Right atrium auricular region (tissue), 2 donors: ENCODE results near the gene TMEM132C. TPM values are rescaled to one million over a fixed set of nuclear protein-coding genes. Genes with fewer than 3 reads are reported as not detected.

Source experiments
- DNase-seq: peaks from one replicate; pipeline ENCODE4 v3.0.0-alpha.2; 2019; ENCODE audit warnings: low spot score
- H3K27ac ChIP-seq, 2 donors: fragments of 200-600 bp; sonication (generic); 1 replicate in 1 of 2; 2 replicates in 1 of 2; pipeline ENCODE4 v1.5.1; 2016 to 2019
- H3K27me3 ChIP-seq, 2 donors: fragments of 200-600 bp; sonication (generic); one replicate each; pipeline versions ENCODE4 v1.5.1 to v1.6.0; 2017 to 2019
- H3K36me3 ChIP-seq: fragments of 200-600 bp; sonication (generic); one replicate; pipeline ENCODE4 v1.5.1; 2016
- H3K4me1 ChIP-seq, 2 donors: fragments of 200-600 bp; sonication (generic); one replicate each; pipeline versions ENCODE4 v1.5.1 to v1.6.0; 2017 to 2019
- H3K4me3 ChIP-seq, 2 donors: fragments of 200-600 bp; sonication (generic); 1 replicate in 1 of 2; 2 replicates in 1 of 2; pipeline ENCODE4 v1.5.1; 2017 to 2019; ENCODE audit warnings: mild to moderate bottlenecking in 1 of 2, moderate library complexity in 1 of 2
- H3K9me3 ChIP-seq, 2 donors: fragments of 200-600 bp; sonication (generic); one replicate each; pipeline ENCODE4 v1.5.1; 2019
- CTCF ChIP-seq, 2 donors: fragments of 200-600 bp; sonication (generic); IDR thresholded peaks; one replicate each; pipeline ENCODE4 v1.5.1; 2019; ENCODE audit warnings: antibody characterized with exemption in 2 of 2
- total RNA-seq, 2 donors: library from RNA; depleted of rRNA; stranded (reverse); fragments of >200 nt; gene quantifications; one replicate each; pipeline ENCODE4 v1.1.0, GENCODE V29; 2016

The TMEM132C gene
- total RNA-seq, 2 donors from 2014 or later, result 5.3 to 10.5 TPM

- Histone ChIP-seq H3K9me3 (no peaks in the 10 kb centered on the region), H3K27ac (no peak overlapping the region), H3K27me3 (no peaks in the 10 kb centered on the region), H3K36me3 (no peaks in the 10 kb centered on the region), H3K4me1 (no peaks in the 10 kb centered on the region), H3K4me3 (no peak overlapping the region)
- DNase-seq, result no peak
- no peak for TF ChIP-seq CTCF (IDR thresholded peaks at IDR 0.05)
Measured at GRCh38 chr12:128617304-128617833, 350.4 kb downstream of the TMEM132C start.

GRCh38 chr12:128619263-128619662, 352.3 kb downstream of the TMEM132C start:
- DNase-seq, result no peak
- Histone ChIP-seq H3K4me3 (no peak overlapping the region), H3K4me1 (no peaks in the 10 kb centered on the region), H3K27ac (no peak overlapping the region), H3K36me3 (no peaks in the 10 kb centered on the region), H3K27me3 (no peaks in the 10 kb centered on the region), H3K9me3 (no peaks in the 10 kb centered on the region)
- TF ChIP-seq CTCF (IDR thresholded peaks at IDR 0.05), result no peak

GRCh38 chr12:128621304-128621703, 354.3 kb downstream of the TMEM132C start:
- Histone ChIP-seq H3K36me3 (no peaks in the 10 kb centered on the region), H3K4me1 (no peaks in the 10 kb centered on the region), H3K9me3 (no peaks in the 10 kb centered on the region), H3K27me3 (no peaks in the 10 kb centered on the region), H3K27ac (no peak overlapping the region), H3K4me3 (no peak overlapping the region)
- no peak for TF ChIP-seq CTCF (IDR thresholded peaks at IDR 0.05)
- no peak for DNase-seq

- no peaks in the 10 kb centered on the region for H3K4me1 ChIP-seq
- no peak for TF ChIP-seq CTCF (IDR thresholded peaks at IDR 0.05)
Measured at GRCh38 chr12:128623748-128624147, 356.8 kb downstream of the TMEM132C start.

GRCh38 chr12:128626808-128627320, 359.9 kb downstream of the TMEM132C start:
- Histone ChIP-seq H3K9me3 (no peaks in the 10 kb centered on the region), H3K27me3 (no peaks in the 10 kb centered on the region), H3K36me3 (no peaks in the 10 kb centered on the region), H3K4me1 (no peaks in the 10 kb centered on the region), H3K4me3 (no peak overlapping the region), H3K27ac (no peak overlapping the region)
- no peak for DNase-seq
- no peak for TF ChIP-seq CTCF (IDR thresholded peaks at IDR 0.05)

More at GRCh38 chr12:128623748-128624147, 356.8 kb downstream of the TMEM132C start:
- Histone ChIP-seq H3K9me3 (no peaks in the 10 kb centered on the region), H3K4me3 (no peak overlapping the region), H3K27me3 (no peaks in the 10 kb centered on the region), H3K27ac (no peak overlapping the region), H3K36me3 (no peaks in the 10 kb centered on the region)
- no peak for DNase-seq

GRCh38 chr12:128627659-128628058, 360.7 kb downstream of the TMEM132C start:
- H3K9me3 ChIP-seq, result peaks cover 0 to 4% of the 10 kb centered on the region in 2 donors
- no peak for TF ChIP-seq CTCF (IDR thresholded peaks at IDR 0.05)
- DNase-seq, result no peak
- no peak overlapping the region for H3K4me3 ChIP-seq
- no peaks in the 10 kb centered on the region for H3K27me3 ChIP-seq
- no peaks in the 10 kb centered on the region for H3K4me1 ChIP-seq
- no peaks in the 10 kb centered on the region for H3K36me3 ChIP-seq
- H3K27ac ChIP-seq, result no peak overlapping the region
